Measurements from ENCODE around the gene FANCE. TPM values are rescaled to one million over a fixed set of nuclear protein-coding genes. Genes with fewer than 3 reads are reported as not detected.
A peak's percentile ranks its signal among the peaks of the same experiment; 100 is the strongest.

FANCE gene
- total and polyA plus RNA-seq, 2 donors (not counting 1 experiment from before 2014, with no cell fraction given): 9.2 to 12.8 TPM

GRCh38 chr6:35469751-35470662 lies 17.9 kb downstream of the FANCE start:
- H4K20me1 ChIP-seq (ENCODE audit: control insufficient read depth, insufficient read depth, low read length, poor library complexity, severe bottlenecking): peaks cover 25% of the 10 kb centered on the region

More at GRCh38 chr6:35469751-35470662, 17.9 kb downstream of the FANCE start:
- POLR2A ChIA-PET: interaction anchor here (0.7 to 0.9 kb wide), 3 partner anchors 12 to 26 kb away, joined by 3 to 4 read pairs (median 3); partner anchors contain the start of gene FANCE
- peak overlapping the region; percentile 99 for H3K27ac Mint-ChIP-seq
- H3K27me3 Mint-ChIP-seq: no peaks in the 10 kb centered on the region
- Histone ChIP-seq H3K9ac (ENCODE audit: low read length) (peak overlapping the region; percentile 88), H3K4me2 (replicated peaks; ENCODE audit: low read depth, low read length, poor library complexity, severe bottlenecking) (peak overlapping the region; percentile 82), H3K27ac (ENCODE audit: low read length in 2 of 2) (peak overlapping the region; percentile 91 to 92), H3K27me3 (replicated peaks in 1 of 4; ENCODE audit: control extremely low read depth in 1 of 4, control insufficient read depth in 3 of 4, insufficient read depth in 4 of 4, low read length in 3 of 4) (no peaks in the 10 kb centered on the region), H3K36me3 (replicated peaks in 1 of 2; ENCODE audit: control extremely low read depth in 1 of 2, control insufficient read depth in 1 of 2, extremely low read depth in 1 of 2, insufficient read depth in 2 of 2, low read length in 1 of 2) (peaks cover 2 to 50% of the 10 kb centered on the region in 2 experiments), H3K79me2 (ENCODE audit: control insufficient read depth, insufficient read depth, low read length) (peaks cover 8% of the 10 kb centered on the region), H3K4me3 (ENCODE audit: control extremely low read depth in 1 of 5, extremely low read depth in 1 of 5, insufficient read depth in 1 of 5, low read depth in 2 of 5, low read length in 4 of 5) (peak overlapping the region; percentile 28 to 95 (median 87)), H3K4me1 (ENCODE audit: control insufficient read depth in 2 of 2, insufficient read depth in 2 of 2, low read length in 2 of 2) (peaks cover 19 to 34% of the 10 kb centered on the region in 2 donors), H3K9me3 (ENCODE audit: control extremely low read depth in 1 of 3, control insufficient read depth in 2 of 3, insufficient read depth in 1 of 3, low read length in 2 of 3) (no peaks in the 10 kb centered on the region), H2AFZ (ENCODE audit: insufficient read depth, low read depth, low read length, poor library complexity, severe bottlenecking) (no peak overlapping the region)
- CTCF ChIA-PET: interaction anchor here (1.0 to 7.9 kb wide), 5 partner anchors 18 to 262 kb away, joined by 3 to 127 read pairs (median 9); partner anchors contain the start of gene FANCE
- WGBS (ENCODE audit: insufficient coverage): 37% methylated on average over 11 of the region's 18 CpGs
- intact Hi-C loops (cut with micrococcal nuclease): loop anchor here (5.0 kb wide), 1 partner anchor 262 kb away; no protein-coding TSS in a partner anchor
- ATAC-seq (ENCODE audit: low read depth) (no peak), DNase-seq (peak; percentile 46)
- H3K4me1 Mint-ChIP-seq: peaks cover 42% of the 10 kb centered on the region
- TF ChIP-seq CTCF (IDR thresholded peaks at IDR 0.05) (no peak), EZH2 (IDR thresholded peaks at IDR 0.05; ENCODE audit: borderline replicate concordance, insufficient read depth, low read depth, low read length, poor library complexity, severe bottlenecking) (no peak)
- H3K9me3 Mint-ChIP-seq (ENCODE audit: insufficient read depth): no peaks in the 10 kb centered on the region
- peak overlapping the region; percentile 99 for H3K4me3 Mint-ChIP-seq

Measured in B cell (primary cell).